Parathyroid adenoma (tissue), 2 donors: ENCODE measurements around the gene LIPC.

ENCODE experiments used
- H2AFZ ChIP-seq: fragments of 300-600 bp; sonication (generic); one replicate; pipeline ENCODE4 v1.7.0; 2017; ENCODE audit warnings: antibody characterized with exemption, mild to moderate bottlenecking
- H3K27ac ChIP-seq: fragments of 300-600 bp; sonication (generic); one replicate; pipeline ENCODE4 v1.7.0; 2017
- H3K27me3 ChIP-seq: fragments of 300-600 bp; sonication (generic); one replicate; pipeline ENCODE4 v1.7.0; 2017; ENCODE audit warnings: low read length; ENCODE audit not compliant: control insufficient read depth, insufficient read depth
- H3K36me3 ChIP-seq: fragments of 300-600 bp; sonication (generic); one replicate; pipeline ENCODE4 v1.7.0; 2017; ENCODE audit warnings: low read length; ENCODE audit not compliant: control insufficient read depth, insufficient read depth
- H3K4me1 ChIP-seq: fragments of 300-600 bp; sonication (generic); one replicate; pipeline ENCODE4 v1.7.0; 2017; ENCODE audit warnings: control low read depth
- H3K4me2 ChIP-seq: fragments of 300-600 bp; sonication (generic); one replicate; pipeline ENCODE4 v1.7.0; 2017; ENCODE audit warnings: low read length
- H3K4me3 ChIP-seq: fragments of 300-600 bp; sonication (generic); one replicate; pipeline ENCODE4 v1.7.0; 2017; ENCODE audit warnings: low read depth, low read length
- H3K79me2 ChIP-seq: fragments of 300-600 bp; sonication (generic); one replicate; pipeline ENCODE4 v1.7.0; 2017; ENCODE audit warnings: control low read depth
- H3K9ac ChIP-seq: fragments of 300-600 bp; sonication (generic); one replicate; pipeline ENCODE4 v1.7.0; 2017; ENCODE audit warnings: mild to moderate bottlenecking
- H3K9me3 ChIP-seq: fragments of 300-600 bp; sonication (generic); one replicate; pipeline ENCODE4 v1.7.0; 2017; ENCODE audit warnings: low read length; ENCODE audit not compliant: control insufficient read depth
- TF ChIP-seq, protein P1 (sequence below): fragments of 300-600 bp; sonication (generic); IDR thresholded peaks from one replicate; pipeline ENCODE4 v1.7.0; 2017; ENCODE audit warnings: antibody characterized with exemption, mild to moderate bottlenecking
- donor health status: primary hyperparathyroidism.

Gene LIPC

DNA sequence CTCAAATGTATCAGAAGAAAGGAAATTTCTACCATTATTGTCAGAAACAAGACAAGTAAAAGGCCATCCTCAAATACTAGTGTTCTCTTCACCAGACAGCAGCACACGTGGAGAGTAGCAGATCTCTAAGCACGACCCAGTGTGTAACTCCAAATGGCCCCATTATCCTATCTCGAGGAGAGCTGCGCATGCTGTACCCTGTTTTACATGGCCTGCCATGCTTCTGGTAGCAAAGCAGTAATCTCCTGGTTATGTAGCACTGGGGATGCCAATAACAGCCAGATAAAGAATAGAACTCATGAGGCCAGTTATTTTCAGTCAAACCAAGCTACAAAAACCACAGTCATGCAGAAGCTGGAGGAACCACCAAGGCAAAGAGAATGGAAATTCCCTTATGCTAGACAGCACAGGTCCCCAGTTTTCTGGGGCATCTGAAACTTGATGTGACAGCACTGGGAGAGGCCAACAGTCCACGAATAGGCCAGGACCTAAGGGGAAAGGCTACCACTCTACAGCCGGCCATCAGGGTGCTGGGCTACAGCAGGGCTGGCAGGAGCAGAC, 73.0 kb downstream of the LIPC start:
- Histone ChIP-seq H2AFZ (no peak overlapping the region), H3K79me2 (no peaks in the 10 kb centered on the region), H3K9ac (no peak overlapping the region), H3K36me3 (no peaks in the 10 kb centered on the region), H3K9me3 (no peaks in the 10 kb centered on the region), H3K4me1 (no peaks in the 10 kb centered on the region), H3K4me3 (no peak overlapping the region), H3K27me3 (no peaks in the 10 kb centered on the region), H3K4me2 (no peak overlapping the region), H3K27ac (no peak overlapping the region)
- TF ChIP-seq, protein P1, sequence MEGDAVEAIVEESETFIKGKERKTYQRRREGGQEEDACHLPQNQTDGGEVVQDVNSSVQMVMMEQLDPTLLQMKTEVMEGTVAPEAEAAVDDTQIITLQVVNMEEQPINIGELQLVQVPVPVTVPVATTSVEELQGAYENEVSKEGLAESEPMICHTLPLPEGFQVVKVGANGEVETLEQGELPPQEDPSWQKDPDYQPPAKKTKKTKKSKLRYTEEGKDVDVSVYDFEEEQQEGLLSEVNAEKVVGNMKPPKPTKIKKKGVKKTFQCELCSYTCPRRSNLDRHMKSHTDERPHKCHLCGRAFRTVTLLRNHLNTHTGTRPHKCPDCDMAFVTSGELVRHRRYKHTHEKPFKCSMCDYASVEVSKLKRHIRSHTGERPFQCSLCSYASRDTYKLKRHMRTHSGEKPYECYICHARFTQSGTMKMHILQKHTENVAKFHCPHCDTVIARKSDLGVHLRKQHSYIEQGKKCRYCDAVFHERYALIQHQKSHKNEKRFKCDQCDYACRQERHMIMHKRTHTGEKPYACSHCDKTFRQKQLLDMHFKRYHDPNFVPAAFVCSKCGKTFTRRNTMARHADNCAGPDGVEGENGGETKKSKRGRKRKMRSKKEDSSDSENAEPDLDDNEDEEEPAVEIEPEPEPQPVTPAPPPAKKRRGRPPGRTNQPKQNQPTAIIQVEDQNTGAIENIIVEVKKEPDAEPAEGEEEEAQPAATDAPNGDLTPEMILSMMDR = no peak

DNA sequence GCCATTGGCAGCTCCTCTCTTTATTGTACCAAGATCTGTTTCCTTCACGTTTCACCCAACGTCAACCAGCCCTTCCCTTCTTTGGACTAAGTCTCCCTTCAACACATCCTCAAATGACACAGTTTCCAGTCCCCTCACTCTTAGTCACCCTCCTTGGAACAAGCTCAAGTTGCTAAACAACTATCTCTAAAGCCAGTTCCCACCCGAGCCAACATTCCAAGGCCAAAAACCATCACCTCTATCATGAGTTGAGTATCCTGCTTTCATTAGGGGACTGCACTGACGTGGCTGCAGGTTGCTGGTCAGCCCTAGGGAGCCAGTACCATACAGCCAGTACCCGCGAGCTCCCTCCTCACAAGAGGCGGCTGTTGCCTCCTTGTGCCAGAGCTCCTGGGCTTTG, 73.8 kb downstream of the LIPC start:
- Histone ChIP-seq H3K36me3 (no peaks in the 10 kb centered on the region), H3K4me3 (no peak overlapping the region), H3K27me3 (no peaks in the 10 kb centered on the region), H3K9ac (no peak overlapping the region), H3K4me1 (no peaks in the 10 kb centered on the region), H3K4me2 (no peak overlapping the region), H3K9me3 (no peaks in the 10 kb centered on the region), H3K27ac (no peak overlapping the region), H3K79me2 (no peaks in the 10 kb centered on the region), H2AFZ (no peak overlapping the region)
- TF ChIP-seq, protein P1 = no peak

DNA sequence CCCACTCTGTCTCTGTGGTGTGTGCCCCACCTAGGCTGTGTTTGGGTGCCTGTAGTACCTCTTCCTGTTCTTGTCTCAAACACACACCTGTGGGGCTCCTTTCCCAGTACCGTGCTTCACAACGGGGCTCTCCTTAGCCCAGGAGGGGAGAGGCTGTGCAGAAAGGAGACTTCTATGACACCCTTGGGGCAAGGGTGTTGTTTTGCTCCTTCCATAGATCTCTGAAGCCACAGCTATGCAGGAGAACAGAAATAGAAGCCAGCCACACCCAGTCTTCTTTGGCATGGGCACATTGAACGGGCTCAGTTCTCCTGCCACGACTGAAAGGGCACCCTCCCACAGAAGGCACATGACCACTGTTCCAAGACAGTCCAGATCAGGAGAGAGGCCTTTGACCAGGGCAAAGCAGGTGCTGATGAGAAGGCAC, 74.3 kb downstream of the LIPC start:
- no peaks in the 10 kb centered on the region for H3K9me3 ChIP-seq
- H3K36me3 ChIP-seq = no peaks in the 10 kb centered on the region
- no peaks in the 10 kb centered on the region for H3K4me1 ChIP-seq
- no peak overlapping the region for H3K9ac ChIP-seq
- no peaks in the 10 kb centered on the region for H3K27me3 ChIP-seq
- H3K4me2 ChIP-seq = no peak overlapping the region
- H3K4me3 ChIP-seq = no peak overlapping the region
- no peaks in the 10 kb centered on the region for H3K79me2 ChIP-seq
- H2AFZ ChIP-seq = no peak overlapping the region
- no peak overlapping the region for H3K27ac ChIP-seq
- TF ChIP-seq, protein P1 = no peak

- Histone ChIP-seq H3K4me2 (no peak overlapping the region), H3K9me3 (no peaks in the 10 kb centered on the region), H3K27me3 (no peaks in the 10 kb centered on the region), H2AFZ (no peak overlapping the region), H3K27ac (no peak overlapping the region), H3K4me3 (no peak overlapping the region), H3K36me3 (no peaks in the 10 kb centered on the region), H3K79me2 (no peaks in the 10 kb centered on the region), H3K4me1 (no peaks in the 10 kb centered on the region), H3K9ac (no peak overlapping the region)
- TF ChIP-seq, protein P1 = no peak
Observed at GRCh38 chr15:58506783-58507668, 75.2 kb downstream of the LIPC start.
